ENCODE data around the gene TMEM213. TPM values are rescaled to one million over a fixed set of nuclear protein-coding genes. Genes with fewer than 3 reads are reported as not detected.
A peak's percentile ranks its signal among the peaks of the same experiment; 100 is the strongest.

The TMEM213 gene
- total and polyA plus RNA-seq, 2 of the 13 experiments (the other 11 are each of a cell fraction or from before 2014, with no cell fraction given) = not detected

- Histone ChIP-seq H3K4me2 (ENCODE audit: low read depth, low read length) (peak overlapping the region; percentile 13; the same call in 1 of the 2 replicates), H3K9me3 (ENCODE audit: low read length) (no peaks in the 10 kb centered on the region), H3K4me1 (ENCODE audit: insufficient read depth, low read length) (peaks cover 52% of the 10 kb centered on the region), H4K20me1 (ENCODE audit: insufficient read depth, low read length) (no peaks in the 10 kb centered on the region), H3K27ac (ENCODE audit: extremely low read length, insufficient read depth, low read length) (no peak overlapping the region), H3K9ac (ENCODE audit: insufficient read depth, low read depth, low read length) (no peak overlapping the region), H3K4me3 (replicated peaks in 1 of 3; ENCODE audit: insufficient read depth in 1 of 3, low read depth in 2 of 3, low read length in 3 of 3) (no peak overlapping the region), H3K79me2 (ENCODE audit: insufficient read depth, low read length) (no peaks in the 10 kb centered on the region), H2AFZ (ENCODE audit: low read length) (no peak overlapping the region), H3K36me3 (replicated peaks in 1 of 2; ENCODE audit: control insufficient read depth in 1 of 2, insufficient read depth in 2 of 2, low read length in 2 of 2) (no peaks in the 10 kb centered on the region), H3K27me3 (ENCODE audit: control insufficient read depth in 1 of 2, insufficient read depth in 2 of 2, low read length in 2 of 2) (peaks cover 0 to 16% of the 10 kb centered on the region in 2 experiments; a peak in 2 of 5 replicates)
- in situ Hi-C loops (cut with HindIII; ENCODE audit: extremely low pct_ligation_motif_present, low pct_unique_long_range_greater_than_20kb) = loop anchor here (25.0 kb wide), 2 partner anchors 311 to 736 kb away; partner anchors contain the start of gene CREB3L2
- no peak for ATAC-seq
- TF ChIP-seq IKZF5 (CRISPR knock-in tag; IDR thresholded peaks at IDR 0.05) (no peak), FOXO4 (CRISPR knock-in tag; conservative IDR thresholded peaks at IDR 0.05) (0 out of 2 replicates have a peak, but pooled peaks have one; percentile 77), CEBPB (IDR thresholded peaks at IDR 0.05; ENCODE audit: borderline replicate concordance, low read depth, low read length) (peak; percentile 22; the same call in 1 of the 2 replicates)
- intact Hi-C loops (cut with micrococcal nuclease; ENCODE audit: unreplicated experiment) = no loop called here
- WGBS (ENCODE audit: low lambda C conversion rate) = 18% methylated on average over 6 of the region's 6 CpGs
- ChIA-PET POLR2A (no interaction called here), CTCF (ENCODE audit: low intra/inter-chr PET ratio, low total read pairs) (no interaction called here)
- no peak for FAIRE-seq
- no peak for DNase-seq (ENCODE audit: low spot score)
- no TSS peak for BruUV-seq (replicated peaks)
Measured at GRCh38 chr7:138748666-138749065, 49.1 kb upstream of the TMEM213 start.

GRCh38 chr7:138749960-138750359, 47.8 kb upstream of the TMEM213 start:
- peaks cover 0 to 16% of the 10 kb centered on the region in 2 experiments; a peak in 2 of 5 replicates for H3K27me3 ChIP-seq (ENCODE audit: control insufficient read depth in 1 of 2, insufficient read depth in 2 of 2, low read length in 2 of 2)
- H3K4me3 ChIP-seq (replicated peaks in 1 of 3; ENCODE audit: insufficient read depth in 1 of 3, low read depth in 2 of 3, low read length in 3 of 3) = no peak overlapping the region
- POLR2A ChIA-PET = no interaction called here
- H4K20me1 ChIP-seq (ENCODE audit: insufficient read depth, low read length) = no peaks in the 10 kb centered on the region
- H3K79me2 ChIP-seq (ENCODE audit: insufficient read depth, low read length) = no peaks in the 10 kb centered on the region
- ATAC-seq (no peak), DNase-seq (ENCODE audit: low spot score) (no peak), FAIRE-seq (no peak)
- H3K27ac ChIP-seq (ENCODE audit: extremely low read length, insufficient read depth, low read length) = no peak overlapping the region
- 21% methylated on average over 3 of the region's 3 CpGs for WGBS (ENCODE audit: low lambda C conversion rate)
- no peak overlapping the region for H2AFZ ChIP-seq (ENCODE audit: low read length)
- H3K36me3 ChIP-seq (replicated peaks in 1 of 2; ENCODE audit: control insufficient read depth in 1 of 2, insufficient read depth in 2 of 2, low read length in 2 of 2) = no peaks in the 10 kb centered on the region
- no TSS peak for BruUV-seq (replicated peaks)
- intact Hi-C loops (cut with micrococcal nuclease; ENCODE audit: unreplicated experiment) = no loop called here
- H3K9me3 ChIP-seq (ENCODE audit: low read length) = no peaks in the 10 kb centered on the region
- CTCF ChIA-PET (ENCODE audit: low intra/inter-chr PET ratio, low total read pairs) = no interaction called here
- H3K4me2 ChIP-seq (ENCODE audit: low read depth, low read length) = no peak overlapping the region; the same call in 1 of the 2 replicates
- H3K4me1 ChIP-seq (ENCODE audit: insufficient read depth, low read length) = peaks cover 60% of the 10 kb centered on the region
- H3K9ac ChIP-seq (ENCODE audit: insufficient read depth, low read depth, low read length) = no peak overlapping the region
- in situ Hi-C loops (cut with HindIII; ENCODE audit: extremely low pct_ligation_motif_present, low pct_unique_long_range_greater_than_20kb) = loop anchor here (25.0 kb wide), 2 partner anchors 313 to 738 kb away; partner anchors contain the start of gene CREB3L2
- no peak for TF ChIP-seq ZHX2 (IDR thresholded peaks at IDR 0.05; ENCODE audit: low read depth)
- TF ChIP-seq ZHX2 (CRISPR knock-in tag; IDR thresholded peaks at IDR 0.05; ENCODE audit: borderline replicate concordance) = no peak
- TF ChIP-seq TCF7L2 (IDR thresholded peaks at IDR 0.05; ENCODE audit: low read depth, low read length) = no peak
- no peak for TF ChIP-seq ATF7 (IDR thresholded peaks at IDR 0.05)
- no peak for TF ChIP-seq ATF7 (CRISPR knock-in tag; IDR thresholded peaks at IDR 0.05)
- no peak for TF ChIP-seq SMAD1 (CRISPR knock-in tag; IDR thresholded peaks at IDR 0.05; ENCODE audit: borderline replicate concordance, low read depth)
- no peak for TF ChIP-seq SMC3 (IDR thresholded peaks at IDR 0.05; ENCODE audit: low read length)

Data from HepG2 (cell line).